ENCODE data around the gene APLN.

Gene APLN

GRCh38 chrX:129659861-129660260, 5.1 kb upstream of the APLN start:
- DNase-seq = no peak

GRCh38 chrX:129659141-129659540, 4.4 kb upstream of the APLN start:
- DNase-seq = no peak

GRCh38 chrX:129658429-129658828, 3.7 kb upstream of the APLN start:
- no peak for DNase-seq

GRCh38 chrX:129655547-129656249, 942 bp upstream of the APLN start:
- no peak for DNase-seq

GRCh38 chrX:129653971-129654651, 645 bp downstream of the APLN start:
- DNase-seq = no peak

- no peak for DNase-seq
Measured at GRCh38 chrX:129653181-129653970, 1.4 kb downstream of the APLN start.

- DNase-seq = no peak
Measured at GRCh38 chrX:129652565-129653169, 2.1 kb downstream of the APLN start.

GRCh38 chrX:129651756-129652564, 2.8 kb downstream of the APLN start:
- no peak for DNase-seq

GRCh38 chrX:129650821-129651510, 3.8 kb downstream of the APLN start:
- DNase-seq = no peak

- DNase-seq = no peak
Measured at GRCh38 chrX:129650183-129650689, 4.5 kb downstream of the APLN start.

GRCh38 chrX:129649268-129650182, 5.2 kb downstream of the APLN start:
- DNase-seq = no peak

GRCh38 chrX:129648514-129649267, 6.1 kb downstream of the APLN start:
- no peak for DNase-seq

- no peak for DNase-seq
Measured at GRCh38 chrX:129647418-129648410, 7.0 kb downstream of the APLN start.

- no peak for DNase-seq
Measured at GRCh38 chrX:129646566-129647417, 8.0 kb downstream of the APLN start.

GRCh38 chrX:129642641-129643040, 12.1 kb downstream of the APLN start:
- DNase-seq = no peak

- DNase-seq = no peak
Measured at GRCh38 chrX:129641941-129642340, 12.8 kb downstream of the APLN start.

- no peak for DNase-seq
Measured at GRCh38 chrX:129641469-129641868, 13.3 kb downstream of the APLN start.
